ENCODE measurements around the gene TRAPPC3.
"Not testable (repeated sequence)": the region's sequence is repeated elsewhere in the genome, so short reads cannot be mapped to it uniquely, and the experiment has no call there.

The TRAPPC3 gene

GRCh38 chr1:36149237-36149972 lies at the start of gene TRAPPC3:
TSS of gene TRAPPC3 (minus strand) at chr1:36149486. CDS start at chr1:36149378, 108 bp downstream.
- DNase-seq (ENCODE audit: low spot score) = peak; percentile 100

GRCh38 chr1:36198641-36199040 lies 49.4 kb upstream of the TRAPPC3 start:
- no peak for DNase-seq (ENCODE audit: low spot score)

- not testable (repeated sequence) for DNase-seq (ENCODE audit: low spot score)
Measured at GRCh38 chr1:36196805-36197204, 47.5 kb upstream of the TRAPPC3 start.

GRCh38 chr1:36187800-36188593 lies 38.7 kb upstream of the TRAPPC3 start:
- peak; percentile 84 for DNase-seq (ENCODE audit: low spot score)

- DNase-seq (ENCODE audit: low spot score) = no peak
Measured at GRCh38 chr1:36183309-36183856, 34.1 kb upstream of the TRAPPC3 start.

- DNase-seq (ENCODE audit: low spot score) = no peak
Measured at GRCh38 chr1:36182734-36183133, 33.4 kb upstream of the TRAPPC3 start.

- no peak for DNase-seq (ENCODE audit: low spot score)
Measured at GRCh38 chr1:36179220-36179600, 29.9 kb upstream of the TRAPPC3 start.

GRCh38 chr1:36178471-36179219 lies 29.4 kb upstream of the TRAPPC3 start:
- DNase-seq (ENCODE audit: low spot score) = no peak

GRCh38 chr1:36177589-36178431 lies 28.5 kb upstream of the TRAPPC3 start:
- DNase-seq (ENCODE audit: low spot score) = no peak

- no peak for DNase-seq (ENCODE audit: low spot score)
Measured at GRCh38 chr1:36176106-36176949, 27.0 kb upstream of the TRAPPC3 start.

- no peak for DNase-seq (ENCODE audit: low spot score)
Measured at GRCh38 chr1:36175137-36176095, 26.1 kb upstream of the TRAPPC3 start.

- DNase-seq (ENCODE audit: low spot score) = no peak
Measured at GRCh38 chr1:36174713-36175112, 25.4 kb upstream of the TRAPPC3 start.

GRCh38 chr1:36172983-36173382 lies 23.7 kb upstream of the TRAPPC3 start:
- no peak for DNase-seq (ENCODE audit: low spot score)

GRCh38 chr1:36172017-36172747 lies 22.9 kb upstream of the TRAPPC3 start:
- no peak for DNase-seq (ENCODE audit: low spot score)

GRCh38 chr1:36170643-36171412 lies 21.5 kb upstream of the TRAPPC3 start:
- no peak for DNase-seq (ENCODE audit: low spot score)

- DNase-seq (ENCODE audit: low spot score) = no peak
Measured at GRCh38 chr1:36168514-36168913, 19.2 kb upstream of the TRAPPC3 start.
